ENCODE data around the gene MTA3. TPM values are rescaled to one million over a fixed set of nuclear protein-coding genes. Genes with fewer than 3 reads are reported as not detected.

Gene MTA3
- total and polyA plus RNA-seq, 2 donors (not counting 1 experiment from before 2014, with no cell fraction given): 31.0 to 47.7 TPM

GRCh38 chr2:42762823-42763804 lies 194.7 kb downstream of the MTA3 start:
- H2AFZ ChIP-seq (ENCODE audit: low read length): no peak overlapping the region
- no peaks in the 10 kb centered on the region for H3K79me2 ChIP-seq (ENCODE audit: control insufficient read depth, insufficient read depth, low read length)
- no peaks in the 10 kb centered on the region for H3K9me3 ChIP-seq (ENCODE audit: control insufficient read depth, insufficient read depth, low read depth, low read length)
- no peaks in the 10 kb centered on the region for H3K4me1 ChIP-seq (ENCODE audit: control insufficient read depth, extremely low read depth, insufficient read depth, low read length)
- no peaks in the 10 kb centered on the region for H3K36me3 ChIP-seq (ENCODE audit: control insufficient read depth, insufficient read depth, low read length)
- H4K20me1 ChIP-seq (ENCODE audit: control insufficient read depth, extremely low read depth, insufficient read depth, low read length): no peaks in the 10 kb centered on the region
- H3K9ac ChIP-seq (ENCODE audit: insufficient read depth, low read length): no peak overlapping the region
- no peak overlapping the region for H3K27ac ChIP-seq (ENCODE audit: insufficient read depth, low read length)
- no peak overlapping the region for H3K4me2 ChIP-seq (ENCODE audit: extremely low read depth, insufficient read depth, low read length)
- H3K27me3 ChIP-seq (ENCODE audit: control insufficient read depth, insufficient read depth, low read length): no peaks in the 10 kb centered on the region
- DNase-seq (ENCODE audit: low read depth in 2 of 2): no peak
- no peak for TF ChIP-seq EZH2 (IDR thresholded peaks at IDR 0.05; ENCODE audit: low read length, missing control alignments)
- TF ChIP-seq CTCF (conservative IDR thresholded peaks at IDR 0.05 in 1 of 2, IDR thresholded peaks at IDR 0.05 in 1 of 2; ENCODE audit: low read depth in 1 of 2, low read length in 2 of 2): no peak
- H3K4me3 ChIP-seq (replicated peaks in 1 of 4; ENCODE audit: control extremely low read depth in 1 of 4, insufficient read depth in 1 of 4, low read depth in 3 of 4, low read length in 4 of 4): no peak overlapping the region

GRCh38 chr2:42764096-42764495 lies 195.7 kb downstream of the MTA3 start, which contains the start of gene OXER1:
Gene OXER1 (minus strand): TSS chr2:42764135. CDS start chr2:42764062, 73 bp downstream.
- no peaks in the 10 kb centered on the region for H3K4me1 ChIP-seq (ENCODE audit: control insufficient read depth, extremely low read depth, insufficient read depth, low read length)
- H3K27me3 ChIP-seq (ENCODE audit: control insufficient read depth, insufficient read depth, low read length): no peaks in the 10 kb centered on the region
- no peaks in the 10 kb centered on the region for H3K9me3 ChIP-seq (ENCODE audit: control insufficient read depth, insufficient read depth, low read depth, low read length)
- no peaks in the 10 kb centered on the region for H4K20me1 ChIP-seq (ENCODE audit: control insufficient read depth, extremely low read depth, insufficient read depth, low read length)
- no peaks in the 10 kb centered on the region for H3K79me2 ChIP-seq (ENCODE audit: control insufficient read depth, insufficient read depth, low read length)
- H3K9ac ChIP-seq (ENCODE audit: insufficient read depth, low read length): no peak within 1 kb of the TSS
- H3K36me3 ChIP-seq (ENCODE audit: control insufficient read depth, insufficient read depth, low read length): no peaks in the 10 kb centered on the region
- no peak for DNase-seq (ENCODE audit: low read depth in 2 of 2)
- no peak within 1 kb of the TSS for H3K4me2 ChIP-seq (ENCODE audit: extremely low read depth, insufficient read depth, low read length)
- no peak within 1 kb of the TSS for H2AFZ ChIP-seq (ENCODE audit: low read length)
- H3K4me3 ChIP-seq (replicated peaks in 1 of 4; ENCODE audit: control extremely low read depth in 1 of 4, insufficient read depth in 1 of 4, low read depth in 3 of 4, low read length in 4 of 4): no peak within 1 kb of the TSS
- TF ChIP-seq CTCF (conservative IDR thresholded peaks at IDR 0.05 in 1 of 2, IDR thresholded peaks at IDR 0.05 in 1 of 2; ENCODE audit: low read depth in 1 of 2, low read length in 2 of 2) (no peak), EZH2 (IDR thresholded peaks at IDR 0.05; ENCODE audit: low read length, missing control alignments) (no peak)
- H3K27ac ChIP-seq (ENCODE audit: insufficient read depth, low read length): no peak within 1 kb of the TSS

- Histone ChIP-seq H3K9ac (ENCODE audit: insufficient read depth, low read length) (no peak overlapping the region), H2AFZ (ENCODE audit: low read length) (no peak overlapping the region), H3K9me3 (ENCODE audit: control insufficient read depth, insufficient read depth, low read depth, low read length) (no peaks in the 10 kb centered on the region), H3K4me1 (ENCODE audit: control insufficient read depth, extremely low read depth, insufficient read depth, low read length) (no peaks in the 10 kb centered on the region), H3K4me2 (ENCODE audit: extremely low read depth, insufficient read depth, low read length) (no peak overlapping the region), H4K20me1 (ENCODE audit: control insufficient read depth, extremely low read depth, insufficient read depth, low read length) (no peaks in the 10 kb centered on the region), H3K4me3 (replicated peaks in 1 of 4; ENCODE audit: control extremely low read depth in 1 of 4, insufficient read depth in 1 of 4, low read depth in 3 of 4, low read length in 4 of 4) (no peak overlapping the region), H3K27me3 (ENCODE audit: control insufficient read depth, insufficient read depth, low read length) (no peaks in the 10 kb centered on the region), H3K79me2 (ENCODE audit: control insufficient read depth, insufficient read depth, low read length) (no peaks in the 10 kb centered on the region), H3K27ac (ENCODE audit: insufficient read depth, low read length) (no peak overlapping the region), H3K36me3 (ENCODE audit: control insufficient read depth, insufficient read depth, low read length) (no peaks in the 10 kb centered on the region)
- DNase-seq (ENCODE audit: low read depth in 2 of 2): no peak
- TF ChIP-seq CTCF (conservative IDR thresholded peaks at IDR 0.05 in 1 of 2, IDR thresholded peaks at IDR 0.05 in 1 of 2; ENCODE audit: low read depth in 1 of 2, low read length in 2 of 2) (no peak), EZH2 (IDR thresholded peaks at IDR 0.05; ENCODE audit: low read length, missing control alignments) (no peak)
These were observed 196.5 kb downstream of the MTA3 start for GRCh38 chr2:42764901-42765300.

All from fibroblast of lung (primary cell).